Osteoblast (primary cell): ENCODE results near the gene OR2Z1. TPM values are rescaled to one million over a fixed set of nuclear protein-coding genes. Genes with fewer than 3 reads are reported as not detected.

Experiments used
- DNase-seq: peaks from one replicate; pipeline ENCODE4 v3.0.0; 2011; ENCODE audit warnings: low spot score, mixed read lengths; ENCODE audit not compliant: insufficient read length; ENCODE audit errors: missing footprints
- H2AFZ ChIP-seq: 2 replicates; pipeline ENCODE4 v1.6.0; 2011; ENCODE audit warnings: mild to moderate bottlenecking, low read length
- H3K27ac ChIP-seq: 2 replicates; pipeline ENCODE4 v1.5.1; 2011; ENCODE audit warnings: mild to moderate bottlenecking, low read depth, low read length, moderate library complexity
- H3K27me3 ChIP-seq: 2 replicates; pipeline ENCODE4 v1.6.0; 2012; ENCODE audit warnings: mild to moderate bottlenecking, control low read depth, inconsistent platforms, low read length, moderate library complexity; ENCODE audit not compliant: insufficient read depth
- H3K36me3 ChIP-seq: 2 replicates; pipeline ENCODE4 v1.5.1; 2011; ENCODE audit warnings: mild to moderate bottlenecking, low read length, control low read depth, moderate library complexity; ENCODE audit not compliant: insufficient read depth
- H3K4me1 ChIP-seq: 2 replicates; pipeline ENCODE4 v1.5.1; 2011; ENCODE audit warnings: mild to moderate bottlenecking, low read length, control low read depth, moderate library complexity; ENCODE audit not compliant: insufficient read depth
- H3K4me2 ChIP-seq: 2 replicates; pipeline ENCODE4 v1.6.0; 2011; ENCODE audit warnings: mild to moderate bottlenecking, low read length; ENCODE audit not compliant: insufficient read depth
- H3K4me3 ChIP-seq: fragments of 200-600 bp; sonication (generic); 3 replicates; pipeline ENCODE4 v1.5.1; 2012; ENCODE audit warnings: mild to moderate bottlenecking, low read length, inconsistent platforms; ENCODE audit not compliant: insufficient read depth
- H3K79me2 ChIP-seq: 2 replicates; pipeline ENCODE4 v1.6.0; 2012; ENCODE audit warnings: mild to moderate bottlenecking, low read length, control low read depth, inconsistent platforms; ENCODE audit not compliant: insufficient read depth
- H3K9me3 ChIP-seq: 2 replicates; pipeline ENCODE4 v1.5.1; 2011; ENCODE audit warnings: low read depth, low read length, control low read depth
- H4K20me1 ChIP-seq: 2 replicates; pipeline ENCODE4 v1.6.0; 2012; ENCODE audit warnings: mild to moderate bottlenecking, low read length, control low read depth; ENCODE audit not compliant: insufficient read depth
- total RNA-seq: library from RNA; depleted of rRNA; stranded (reverse); fragments of >200 nt; gene quantifications from 2 replicates; pipeline ENCODE4 v1.2.3, GENCODE V29; 2012
- TF ChIP-seq, protein P1 (sequence below): IDR thresholded peaks from 2 replicates; pipeline ENCODE4 v1.5.1; 2011; ENCODE audit warnings: mild to moderate bottlenecking, low read depth, low read length, moderate library complexity; ENCODE audit errors: extremely low read depth

OR2Z1 gene
- total RNA-seq, 1 donor = not detected

DNA sequence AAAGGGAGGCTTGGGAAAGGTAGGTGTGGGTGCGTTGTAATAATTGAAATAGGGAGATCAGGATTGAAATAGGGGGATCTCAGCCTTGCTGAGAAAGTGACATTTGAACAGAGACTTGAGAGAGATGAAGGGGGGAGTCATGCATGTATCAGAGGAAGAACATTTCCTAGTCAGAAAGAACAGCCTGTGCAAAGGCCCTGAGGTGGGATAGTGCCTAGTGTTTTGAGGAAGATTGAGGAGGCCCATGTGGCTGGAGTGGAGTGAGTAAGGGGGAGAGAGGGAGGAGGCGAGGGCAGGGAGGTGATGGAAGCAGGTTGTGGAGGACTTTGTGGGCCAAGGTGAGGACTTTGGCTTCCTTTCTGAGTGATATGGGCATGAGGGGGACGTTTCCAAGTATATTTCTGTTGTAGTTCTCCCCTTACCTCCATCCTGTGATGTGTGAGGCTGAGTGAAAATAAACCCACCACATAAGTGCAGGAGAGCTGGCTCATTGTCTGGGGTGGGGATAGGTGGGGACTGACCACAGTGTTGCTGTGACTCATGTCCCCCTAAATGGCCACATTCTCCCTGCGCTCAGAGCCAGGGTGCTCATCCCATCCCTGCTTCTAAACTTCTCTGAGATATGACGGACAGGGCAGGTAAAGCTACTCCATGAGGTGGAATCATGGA, 40.6 kb upstream of the OR2Z1 start:
- H3K27me3 ChIP-seq = no peaks in the 10 kb centered on the region

DNA sequence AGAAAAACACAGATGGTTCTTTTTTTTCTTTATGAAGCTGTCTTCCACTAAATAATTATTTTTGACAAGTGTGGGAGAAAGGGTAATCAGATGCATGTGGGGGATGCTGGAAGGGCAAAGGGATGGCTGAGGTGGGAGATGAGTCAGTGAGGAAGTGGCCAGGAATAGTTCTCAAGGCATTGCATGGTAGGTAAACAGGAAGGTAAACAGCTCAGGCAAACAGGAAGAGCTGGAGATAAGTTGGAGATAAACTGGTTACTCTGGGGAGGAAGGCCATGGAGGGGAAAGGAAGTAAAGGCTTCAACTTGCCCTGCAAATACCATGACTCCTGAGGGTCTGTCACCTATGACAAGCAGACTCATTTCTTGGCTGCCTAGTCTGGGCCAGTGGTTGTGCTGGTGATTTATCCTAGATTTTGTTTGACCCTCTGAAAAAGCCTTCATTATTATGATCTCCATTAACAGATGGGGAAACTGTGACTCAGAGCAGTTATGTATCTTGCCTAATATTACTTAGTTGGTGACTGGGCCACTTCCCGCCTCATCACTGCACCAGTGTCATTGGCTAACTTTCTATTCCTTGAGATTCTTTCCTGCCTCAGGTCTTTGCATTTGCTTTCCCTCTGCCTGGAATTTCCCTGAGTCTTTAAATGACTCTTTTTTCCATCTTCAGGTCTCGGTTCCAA, 39.9 kb upstream of the OR2Z1 start:
- Histone ChIP-seq H2AFZ (no peak overlapping the region), H4K20me1 (no peaks in the 10 kb centered on the region)

More for the DNA sequence above, 40.6 kb upstream of the OR2Z1 start:
- no peaks in the 10 kb centered on the region for H3K36me3 ChIP-seq
- H2AFZ ChIP-seq = no peak overlapping the region
- DNase-seq = no peak
- H3K4me2 ChIP-seq = no peak overlapping the region
- H3K9me3 ChIP-seq = peaks cover 5% of the 10 kb centered on the region
- H3K79me2 ChIP-seq = no peaks in the 10 kb centered on the region
- H4K20me1 ChIP-seq = no peaks in the 10 kb centered on the region
- no peak overlapping the region for H3K4me3 ChIP-seq
- H3K4me1 ChIP-seq = no peaks in the 10 kb centered on the region
- H3K27ac ChIP-seq = no peak overlapping the region
- TF ChIP-seq, protein P1, sequence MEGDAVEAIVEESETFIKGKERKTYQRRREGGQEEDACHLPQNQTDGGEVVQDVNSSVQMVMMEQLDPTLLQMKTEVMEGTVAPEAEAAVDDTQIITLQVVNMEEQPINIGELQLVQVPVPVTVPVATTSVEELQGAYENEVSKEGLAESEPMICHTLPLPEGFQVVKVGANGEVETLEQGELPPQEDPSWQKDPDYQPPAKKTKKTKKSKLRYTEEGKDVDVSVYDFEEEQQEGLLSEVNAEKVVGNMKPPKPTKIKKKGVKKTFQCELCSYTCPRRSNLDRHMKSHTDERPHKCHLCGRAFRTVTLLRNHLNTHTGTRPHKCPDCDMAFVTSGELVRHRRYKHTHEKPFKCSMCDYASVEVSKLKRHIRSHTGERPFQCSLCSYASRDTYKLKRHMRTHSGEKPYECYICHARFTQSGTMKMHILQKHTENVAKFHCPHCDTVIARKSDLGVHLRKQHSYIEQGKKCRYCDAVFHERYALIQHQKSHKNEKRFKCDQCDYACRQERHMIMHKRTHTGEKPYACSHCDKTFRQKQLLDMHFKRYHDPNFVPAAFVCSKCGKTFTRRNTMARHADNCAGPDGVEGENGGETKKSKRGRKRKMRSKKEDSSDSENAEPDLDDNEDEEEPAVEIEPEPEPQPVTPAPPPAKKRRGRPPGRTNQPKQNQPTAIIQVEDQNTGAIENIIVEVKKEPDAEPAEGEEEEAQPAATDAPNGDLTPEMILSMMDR = no peak

DNA sequence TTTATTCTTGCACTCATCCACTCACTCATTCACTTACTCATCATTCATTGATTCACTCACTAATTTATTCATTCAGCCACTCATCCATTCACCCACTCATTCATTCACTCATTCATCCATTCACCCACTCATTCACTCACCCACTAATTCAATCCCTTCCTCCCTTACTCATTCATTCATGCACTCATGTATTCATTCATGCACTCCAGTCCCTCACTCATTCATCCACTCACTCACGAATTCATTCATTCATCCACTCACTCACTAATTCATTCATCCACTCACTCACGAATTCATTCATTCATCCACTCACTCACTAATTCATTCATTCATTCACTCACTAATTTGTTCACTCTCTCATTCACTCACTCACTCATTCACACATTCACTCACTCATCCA, 39.0 kb upstream of the OR2Z1 start:
- no peak for DNase-seq
- Histone ChIP-seq H3K9me3 (peaks cover 5% of the 10 kb centered on the region), H3K36me3 (no peaks in the 10 kb centered on the region), H3K4me1 (no peaks in the 10 kb centered on the region), H4K20me1 (no peaks in the 10 kb centered on the region), H3K27ac (no peak overlapping the region), H3K4me3 (no peak overlapping the region), H2AFZ (no peak overlapping the region), H3K79me2 (no peaks in the 10 kb centered on the region), H3K27me3 (no peaks in the 10 kb centered on the region), H3K4me2 (no peak overlapping the region)
- TF ChIP-seq, protein P1 = no peak

More for the DNA sequence above, 39.9 kb upstream of the OR2Z1 start:
- TF ChIP-seq, protein P1 = no peak
- DNase-seq = peak; percentile 5
- no peaks in the 10 kb centered on the region for H3K36me3 ChIP-seq
- H3K4me1 ChIP-seq = no peaks in the 10 kb centered on the region
- H3K9me3 ChIP-seq = peaks cover 5% of the 10 kb centered on the region
- H3K27me3 ChIP-seq = no peaks in the 10 kb centered on the region
- no peak overlapping the region for H3K4me3 ChIP-seq
- H3K79me2 ChIP-seq = no peaks in the 10 kb centered on the region
- no peak overlapping the region for H3K4me2 ChIP-seq
- no peak overlapping the region for H3K27ac ChIP-seq

DNA sequence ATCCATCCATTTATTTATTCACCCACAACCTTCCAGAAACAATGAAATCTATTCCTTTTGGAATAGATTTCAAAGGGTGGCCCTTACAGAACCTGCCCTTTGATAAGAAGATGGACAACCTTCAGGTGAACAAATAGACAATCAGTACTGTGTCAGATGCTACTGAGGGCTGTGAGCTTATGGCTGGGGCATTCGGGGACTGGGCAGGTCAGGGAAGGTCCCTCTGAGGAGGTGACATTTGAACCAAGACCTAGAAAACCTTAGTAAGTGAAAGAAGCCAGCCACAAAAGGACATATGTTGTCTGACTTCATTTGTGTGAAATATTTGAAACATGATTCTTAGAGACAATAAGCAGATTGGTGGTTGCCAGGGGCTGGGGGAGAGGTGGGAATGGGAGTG, 38.5 kb upstream of the OR2Z1 start:
- peaks cover 5% of the 10 kb centered on the region for H3K9me3 ChIP-seq
- TF ChIP-seq, protein P1 = no peak
- DNase-seq = no peak
- no peaks in the 10 kb centered on the region for H3K36me3 ChIP-seq
- H3K4me3 ChIP-seq = no peak overlapping the region
- H3K79me2 ChIP-seq = no peaks in the 10 kb centered on the region
- no peak overlapping the region for H3K27ac ChIP-seq
- H3K4me2 ChIP-seq = no peak overlapping the region
- H3K27me3 ChIP-seq = no peaks in the 10 kb centered on the region
- no peaks in the 10 kb centered on the region for H4K20me1 ChIP-seq
- no peaks in the 10 kb centered on the region for H3K4me1 ChIP-seq
- H2AFZ ChIP-seq = no peak overlapping the region
